Loucy (cell line): ENCODE results near the gene SLC1A5.

ENCODE experiments used
- H2AFZ ChIP-seq: fragments of 200-600 bp; sonication (generic); 2 replicates; pipeline ENCODE4 v1.6.0; 2016; ENCODE audit warnings: antibody characterized with exemption, mild to moderate bottlenecking, low read length, moderate library complexity
- H3F3A ChIP-seq: fragments of 200-600 bp; 2 replicates; pipeline ENCODE4 v1.6.0; 2016; ENCODE audit warnings: antibody characterized with exemption, low read depth, mild to moderate bottlenecking
- H3K27me3 ChIP-seq: fragments of 200-600 bp; sonication (generic); 2 replicates; pipeline ENCODE4 v1.6.1; 2014; ENCODE audit warnings: low read length, mild to moderate bottlenecking; ENCODE audit not compliant: insufficient read depth, poor library complexity, severe bottlenecking
- H3K36me3 ChIP-seq: fragments of 200-600 bp; sonication (generic); 2 replicates; pipeline ENCODE4 v1.6.1; 2016; ENCODE audit warnings: low read length; ENCODE audit not compliant: insufficient read depth
- H3K4me1 ChIP-seq: fragments of 200-600 bp; sonication (generic); 2 replicates; pipeline ENCODE4 v1.5.1; 2014; ENCODE audit warnings: low read length, mild to moderate bottlenecking; ENCODE audit not compliant: insufficient read depth, poor library complexity, severe bottlenecking
- H3K4me2 ChIP-seq: fragments of 200-600 bp; sonication (generic); 2 replicates; pipeline ENCODE4 v1.6.0; 2014; ENCODE audit warnings: antibody characterized with exemption, low read length, low read depth, mild to moderate bottlenecking; ENCODE audit not compliant: poor library complexity, severe bottlenecking
- H3K4me3 ChIP-seq: fragments of 200-600 bp; sonication (generic); 2 replicates; pipeline ENCODE4 v1.5.1; 2014; ENCODE audit warnings: low read length, mild to moderate bottlenecking, mixed read lengths; ENCODE audit not compliant: poor library complexity, severe bottlenecking
- H3K79me2 ChIP-seq: fragments of 200-600 bp; sonication (generic); 2 replicates; pipeline ENCODE4 v1.6.1; 2014; ENCODE audit warnings: low read length; ENCODE audit not compliant: insufficient read depth
- H3K9ac ChIP-seq: fragments of 200-600 bp; sonication (generic); 2 replicates; pipeline ENCODE4 v1.6.0; 2014; ENCODE audit warnings: mild to moderate bottlenecking, low read depth, low read length, moderate library complexity; ENCODE audit not compliant: poor library complexity, severe bottlenecking
- H3K9me2 ChIP-seq: fragments of 200-600 bp; sonication (generic); replicated peaks from 2 replicates; pipeline ENCODE4 v1.6.1; 2016; ENCODE audit warnings: low read depth, low read length, mixed read lengths
- H3K9me3 ChIP-seq: fragments of 200-600 bp; sonication (generic); 2 replicates; pipeline ENCODE4 v1.6.1; 2014; ENCODE audit warnings: mild to moderate bottlenecking, antibody characterized with exemption, low read length, low read depth; ENCODE audit not compliant: insufficient read depth
- H4K20me1 ChIP-seq: fragments of 200-600 bp; sonication (generic); 2 replicates; pipeline ENCODE4 v1.6.0; 2014; ENCODE audit warnings: antibody characterized with exemption, low read length, mild to moderate bottlenecking; ENCODE audit not compliant: insufficient read depth, poor library complexity, severe bottlenecking
- EZH2phosphoT487 ChIP-seq: fragments of 200-600 bp; IDR thresholded peaks from 2 replicates; pipeline ENCODE4 v1.6.1; 2018; ENCODE audit warnings: antibody characterized with exemption, mild to moderate bottlenecking, moderate library complexity, borderline replicate concordance
- TF ChIP-seq, protein P1 (sequence below): fragments of 200-600 bp; sonication (generic); conservative IDR thresholded peaks from 2 replicates; pipeline ENCODE4 v1.5.1; 2014; ENCODE audit warnings: mild to moderate bottlenecking, antibody characterized with exemption, low read length

Gene SLC1A5

DNA sequence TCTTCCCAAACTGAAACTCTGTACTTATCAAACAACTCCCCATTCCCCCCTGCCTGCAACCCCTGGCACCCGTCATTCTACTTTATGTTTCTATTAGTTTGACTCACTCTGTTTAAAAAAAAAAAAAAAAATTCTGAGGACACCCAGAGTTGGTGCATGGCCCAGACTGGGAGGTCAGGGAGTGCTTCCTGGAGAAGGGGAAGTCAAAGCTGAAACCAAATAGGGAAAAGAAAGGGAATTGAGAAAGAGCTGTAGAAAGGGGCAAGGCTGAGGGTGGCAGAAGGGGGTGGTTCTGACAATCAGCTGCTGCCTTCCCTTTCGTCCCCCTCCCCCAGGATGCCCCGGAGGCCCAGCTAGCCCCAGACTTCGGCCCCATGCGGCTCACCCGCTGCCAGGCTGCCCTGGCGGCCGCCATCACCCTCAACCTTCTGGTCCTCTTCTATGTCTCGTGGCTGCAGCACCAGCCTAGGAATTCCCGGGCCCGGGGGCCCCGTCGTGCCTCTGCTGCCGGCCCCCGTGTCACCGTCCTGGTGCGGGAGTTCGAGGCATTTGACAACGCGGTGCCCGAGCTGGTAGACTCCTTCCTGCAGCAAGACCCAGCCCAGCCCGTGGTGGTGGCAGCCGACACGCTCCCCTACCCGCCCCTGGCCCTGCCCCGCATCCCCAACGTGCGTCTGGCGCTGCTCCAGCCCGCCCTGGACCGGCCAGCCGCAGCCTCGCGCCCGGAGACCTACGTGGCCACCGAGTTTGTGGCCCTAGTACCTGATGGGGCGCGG lies 33.1 kb downstream of the SLC1A5 start:
- Histone ChIP-seq H3F3A (no peaks in the 10 kb centered on the region), H3K9ac (no peak overlapping the region), H3K36me3 (no peaks in the 10 kb centered on the region), H3K4me2 (no peak overlapping the region), H4K20me1 (no peaks in the 10 kb centered on the region), H3K27me3 (no peaks in the 10 kb centered on the region), H2AFZ (no peak overlapping the region), H3K9me3 (no peaks in the 10 kb centered on the region), H3K9me2 (no peaks in the 10 kb centered on the region), H3K79me2 (no peaks in the 10 kb centered on the region), H3K4me1 (no peaks in the 10 kb centered on the region), H3K4me3 (no peak overlapping the region)
- TF ChIP-seq EZH2phosphoT487, result no peak
- TF ChIP-seq, protein P1, sequence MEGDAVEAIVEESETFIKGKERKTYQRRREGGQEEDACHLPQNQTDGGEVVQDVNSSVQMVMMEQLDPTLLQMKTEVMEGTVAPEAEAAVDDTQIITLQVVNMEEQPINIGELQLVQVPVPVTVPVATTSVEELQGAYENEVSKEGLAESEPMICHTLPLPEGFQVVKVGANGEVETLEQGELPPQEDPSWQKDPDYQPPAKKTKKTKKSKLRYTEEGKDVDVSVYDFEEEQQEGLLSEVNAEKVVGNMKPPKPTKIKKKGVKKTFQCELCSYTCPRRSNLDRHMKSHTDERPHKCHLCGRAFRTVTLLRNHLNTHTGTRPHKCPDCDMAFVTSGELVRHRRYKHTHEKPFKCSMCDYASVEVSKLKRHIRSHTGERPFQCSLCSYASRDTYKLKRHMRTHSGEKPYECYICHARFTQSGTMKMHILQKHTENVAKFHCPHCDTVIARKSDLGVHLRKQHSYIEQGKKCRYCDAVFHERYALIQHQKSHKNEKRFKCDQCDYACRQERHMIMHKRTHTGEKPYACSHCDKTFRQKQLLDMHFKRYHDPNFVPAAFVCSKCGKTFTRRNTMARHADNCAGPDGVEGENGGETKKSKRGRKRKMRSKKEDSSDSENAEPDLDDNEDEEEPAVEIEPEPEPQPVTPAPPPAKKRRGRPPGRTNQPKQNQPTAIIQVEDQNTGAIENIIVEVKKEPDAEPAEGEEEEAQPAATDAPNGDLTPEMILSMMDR, result no peak

- Histone ChIP-seq H3K9ac (no peak overlapping the region), H3K79me2 (no peaks in the 10 kb centered on the region), H3K9me3 (no peaks in the 10 kb centered on the region), H4K20me1 (no peaks in the 10 kb centered on the region), H3K4me3 (no peak overlapping the region), H3F3A (no peaks in the 10 kb centered on the region), H3K4me1 (no peaks in the 10 kb centered on the region), H3K4me2 (no peak overlapping the region), H2AFZ (no peak overlapping the region), H3K9me2 (no peaks in the 10 kb centered on the region), H3K36me3 (no peaks in the 10 kb centered on the region), H3K27me3 (no peaks in the 10 kb centered on the region)
- TF ChIP-seq EZH2phosphoT487, result no peak
- TF ChIP-seq, protein P1, result peak; percentile 77
Measured at GRCh38 chr19:46753420-46754155, 34.8 kb downstream of the SLC1A5 start.

DNA sequence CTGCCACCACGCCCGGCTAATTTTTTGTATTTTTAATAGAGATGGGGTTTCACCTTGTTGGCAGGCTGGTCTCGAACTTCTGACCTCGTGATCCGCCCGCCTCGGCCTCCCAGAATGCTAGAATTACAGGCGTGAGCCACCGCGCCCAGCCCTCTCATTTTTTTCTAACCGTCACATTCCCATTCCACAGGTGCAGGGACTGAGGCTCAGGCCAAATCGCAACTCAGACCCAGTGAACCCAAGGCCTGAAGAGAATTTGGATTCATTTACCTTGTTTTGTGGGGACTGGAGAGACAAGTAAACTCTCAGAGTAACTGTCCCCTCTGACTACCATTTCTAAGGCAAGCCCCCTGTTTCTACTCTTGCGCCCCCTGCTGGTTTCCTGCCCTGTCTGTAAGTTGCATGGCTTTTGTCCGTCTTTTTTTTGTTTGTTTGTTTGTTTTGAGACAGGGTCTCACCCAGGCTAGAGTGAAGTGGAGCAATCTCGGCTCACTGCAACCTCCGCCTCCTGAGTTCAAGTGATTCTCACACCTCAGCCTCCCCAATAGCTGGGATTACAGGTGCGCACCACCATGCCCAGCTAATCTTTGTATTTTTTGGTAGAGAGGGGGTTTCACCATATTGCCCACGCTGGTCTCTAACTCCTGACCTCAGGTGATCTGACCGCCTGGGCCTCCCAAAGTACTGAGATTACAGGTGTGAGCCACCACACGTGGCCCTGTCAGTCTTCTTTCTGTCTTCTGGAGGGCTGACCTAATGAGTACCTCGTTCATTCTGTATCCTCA lies 39.9 kb downstream of the SLC1A5 start:
- no peak for TF ChIP-seq EZH2phosphoT487
- TF ChIP-seq, protein P1, result peak; percentile 87
- Histone ChIP-seq H3K4me2 (no peak overlapping the region), H3K4me3 (no peak overlapping the region), H3K9me2 (no peaks in the 10 kb centered on the region), H3K79me2 (peaks cover 32% of the 10 kb centered on the region), H3K9ac (no peak overlapping the region), H3K4me1 (peaks cover 10% of the 10 kb centered on the region), H4K20me1 (peaks cover 20% of the 10 kb centered on the region), H3F3A (0 out of 2 replicates have a peak, but pooled peaks cover 5% of the 10 kb centered on the region), H3K9me3 (no peaks in the 10 kb centered on the region), H3K36me3 (no peaks in the 10 kb centered on the region), H3K27me3 (peaks cover 8% of the 10 kb centered on the region), H2AFZ (no peak overlapping the region)
